Cardiac fibroblast (primary cell): ENCODE results near the gene SMYD3.

Experiments
- DNase-seq, 2 donors: peaks; one replicate each; pipeline versions ENCODE4 v3.0.0 to v3.0.0-alpha.2; 2010; ENCODE audit warnings: low read depth in 2 of 2
- H3K4me3 ChIP-seq, 2 donors: replicated peaks in 1 of 2; 1 replicate in 1 of 2; 2 replicates in 1 of 2; pipeline ENCODE4 v1.5.1; 2011; ENCODE audit warnings: low read depth in 2 of 2, low read length in 2 of 2, mild to moderate bottlenecking in 2 of 2, moderate library complexity in 1 of 2
- CTCF ChIP-seq: IDR thresholded peaks from one replicate; pipeline ENCODE4 v1.5.1; 2011; ENCODE audit warnings: low read depth, mild to moderate bottlenecking, low read length, inconsistent platforms

Gene SMYD3

GRCh38 chr1:246145900-246146299, 361.2 kb downstream of the SMYD3 start:
- no peak overlapping the region for H3K4me3 ChIP-seq

GRCh38 chr1:246144931-246145330, 362.1 kb downstream of the SMYD3 start:
- no peak overlapping the region for H3K4me3 ChIP-seq
- DNase-seq: no peak
- no peak for TF ChIP-seq CTCF

More at GRCh38 chr1:246145900-246146299, 361.2 kb downstream of the SMYD3 start:
- TF ChIP-seq CTCF: no peak
- no peak for DNase-seq

- H3K4me3 ChIP-seq: no peak overlapping the region
- no peak for TF ChIP-seq CTCF
- DNase-seq: peak; percentile 92 to 100
Measured at GRCh38 chr1:246142320-246142893, 364.7 kb downstream of the SMYD3 start.

- no peak overlapping the region for H3K4me3 ChIP-seq
- no peak for DNase-seq
- no peak for TF ChIP-seq CTCF
Measured at GRCh38 chr1:246141306-246141705, 365.8 kb downstream of the SMYD3 start.

GRCh38 chr1:246139745-246140182, 367.3 kb downstream of the SMYD3 start:
- no peak overlapping the region for H3K4me3 ChIP-seq
- TF ChIP-seq CTCF: no peak
- DNase-seq: peak; percentile 32 to 96

- H3K4me3 ChIP-seq: no peak overlapping the region
- no peak for DNase-seq
- no peak for TF ChIP-seq CTCF
Measured at GRCh38 chr1:246138781-246139180, 368.3 kb downstream of the SMYD3 start.

GRCh38 chr1:246136477-246136876, 370.6 kb downstream of the SMYD3 start:
- H3K4me3 ChIP-seq: no peak overlapping the region
- no peak for TF ChIP-seq CTCF
- DNase-seq: no peak
